Measurements from ENCODE around the gene RPN1. TPM values are rescaled to one million over a fixed set of nuclear protein-coding genes. Genes with fewer than 3 reads are reported as not detected.
"Not testable (repeated sequence)": the region's sequence is repeated elsewhere in the genome, so short reads cannot be mapped to it uniquely, and the experiment has no call there.

Gene RPN1
- total RNA-seq, 6 donors from 2014 or later: 81.7 to 321 (median 218) TPM

GRCh38 chr3:128591738-128592426, 58.7 kb downstream of the RPN1 start:
- Histone ChIP-seq H3K4me3 (no peak overlapping the region), H3K36me3 (no peaks in the 10 kb centered on the region), H3K4me1 (no peaks in the 10 kb centered on the region), H3K9me3 (no peaks in the 10 kb centered on the region), H3K27me3 (no peaks in the 10 kb centered on the region), H3K27ac (peak overlapping the region in 3 of 4 donors; percentile 11 to 47 (median 13))
- WGBS, 2 donors: 59 to 65% methylated on average over 5 of the region's 5 CpGs
- peak; percentile 59 to 63 for ATAC-seq (ENCODE audit: low FRiP score in 2 of 2)
- peak in 1 of 2 donors; percentile 55 for DNase-seq
- TF ChIP-seq POLR2AphosphoS5 (IDR thresholded peaks at IDR 0.05) (peak in 1 of 2 donors; percentile 33), EP300 (IDR thresholded peaks at IDR 0.05) (no peak)

GRCh38 chr3:128590948-128591347, 59.7 kb downstream of the RPN1 start:
- WGBS, 2 donors: 83 to 92% methylated on average over 8 of the region's 8 CpGs
- TF ChIP-seq POLR2A (IDR thresholded peaks at IDR 0.05) (no peak), EP300 (IDR thresholded peaks at IDR 0.05) (no peak), POLR2AphosphoS5 (IDR thresholded peaks at IDR 0.05) (no peak)
- TF ChIP-seq, protein P1, sequence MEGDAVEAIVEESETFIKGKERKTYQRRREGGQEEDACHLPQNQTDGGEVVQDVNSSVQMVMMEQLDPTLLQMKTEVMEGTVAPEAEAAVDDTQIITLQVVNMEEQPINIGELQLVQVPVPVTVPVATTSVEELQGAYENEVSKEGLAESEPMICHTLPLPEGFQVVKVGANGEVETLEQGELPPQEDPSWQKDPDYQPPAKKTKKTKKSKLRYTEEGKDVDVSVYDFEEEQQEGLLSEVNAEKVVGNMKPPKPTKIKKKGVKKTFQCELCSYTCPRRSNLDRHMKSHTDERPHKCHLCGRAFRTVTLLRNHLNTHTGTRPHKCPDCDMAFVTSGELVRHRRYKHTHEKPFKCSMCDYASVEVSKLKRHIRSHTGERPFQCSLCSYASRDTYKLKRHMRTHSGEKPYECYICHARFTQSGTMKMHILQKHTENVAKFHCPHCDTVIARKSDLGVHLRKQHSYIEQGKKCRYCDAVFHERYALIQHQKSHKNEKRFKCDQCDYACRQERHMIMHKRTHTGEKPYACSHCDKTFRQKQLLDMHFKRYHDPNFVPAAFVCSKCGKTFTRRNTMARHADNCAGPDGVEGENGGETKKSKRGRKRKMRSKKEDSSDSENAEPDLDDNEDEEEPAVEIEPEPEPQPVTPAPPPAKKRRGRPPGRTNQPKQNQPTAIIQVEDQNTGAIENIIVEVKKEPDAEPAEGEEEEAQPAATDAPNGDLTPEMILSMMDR (IDR thresholded peaks at IDR 0.05): no peak
- H3K9me3 ChIP-seq: no peaks in the 10 kb centered on the region
- no peak for DNase-seq
- H3K27me3 ChIP-seq: no peaks in the 10 kb centered on the region
- ATAC-seq (ENCODE audit: low FRiP score in 2 of 2): no peak
- no peak overlapping the region for H3K4me3 ChIP-seq
- no peak overlapping the region for H3K27ac ChIP-seq
- H3K4me1 ChIP-seq: no peaks in the 10 kb centered on the region
- H3K36me3 ChIP-seq: no peaks in the 10 kb centered on the region

DNA sequence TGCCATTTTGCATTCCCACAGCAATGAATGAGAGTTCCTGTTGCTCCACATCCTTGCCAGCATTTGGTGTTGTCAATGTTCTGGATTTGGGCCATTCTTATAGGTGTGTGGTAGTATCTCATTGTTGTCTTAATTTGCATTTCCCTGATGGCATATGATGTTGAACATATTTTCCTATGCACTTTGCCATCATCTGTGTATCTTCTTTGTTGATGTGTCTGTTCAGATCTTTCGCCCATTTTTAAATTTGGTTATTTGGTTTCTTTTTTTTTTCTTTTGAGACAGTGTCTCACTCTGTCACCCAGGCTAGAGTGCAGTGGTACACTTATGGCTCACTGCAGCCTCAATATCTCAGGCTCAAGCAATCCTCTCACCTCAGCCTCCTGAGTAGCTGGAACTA, 60.6 kb downstream of the RPN1 start:
- not testable (repeated sequence) for H3K4me3 ChIP-seq; H3K36me3 ChIP-seq; ATAC-seq (ENCODE audit: low FRiP score in 2 of 2); H3K4me1 ChIP-seq; H3K27me3 ChIP-seq; H3K9me3 ChIP-seq; DNase-seq; H3K27ac ChIP-seq
- WGBS, 2 donors: 40 to 96% methylated on average over 1 of the region's 1 CpG

- H3K27ac ChIP-seq: no peak overlapping the region
- WGBS, 2 donors: 59 to 71% methylated on average over 10 of the region's 10 CpGs
- ATAC-seq (ENCODE audit: low FRiP score in 2 of 2): no peak
Measured at GRCh38 chr3:128588147-128588546, 62.5 kb downstream of the RPN1 start.

DNA sequence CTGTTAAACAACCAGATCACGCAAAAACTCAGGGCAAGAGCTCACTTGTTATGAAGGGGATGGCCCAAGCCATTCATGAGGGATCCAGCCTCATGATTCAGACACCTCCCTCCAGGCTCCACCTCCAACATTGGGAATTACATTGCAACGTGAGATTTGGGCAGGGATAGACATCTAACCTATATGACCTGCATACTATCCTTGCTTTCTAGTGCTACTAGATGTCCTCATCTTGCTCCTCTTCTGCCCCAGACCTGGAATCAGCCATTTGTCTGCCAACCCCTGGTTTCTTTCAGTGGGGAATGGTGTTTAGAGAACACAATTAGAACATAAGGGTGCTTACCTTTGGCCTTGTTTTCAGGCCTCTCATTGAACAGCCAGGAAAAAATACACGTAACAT, 63.2 kb downstream of the RPN1 start:
- DNase-seq: no peak
- H3K36me3 ChIP-seq: no peaks in the 10 kb centered on the region
- H3K9me3 ChIP-seq: no peaks in the 10 kb centered on the region
- peaks cover 0 to 9% (median 3%) of the 10 kb centered on the region in 4 donors for H3K4me1 ChIP-seq
- TF ChIP-seq POLR2AphosphoS5 (IDR thresholded peaks at IDR 0.05) (no peak), POLR2A (IDR thresholded peaks at IDR 0.05) (no peak), EP300 (IDR thresholded peaks at IDR 0.05) (no peak)
- TF ChIP-seq, protein P1 (IDR thresholded peaks at IDR 0.05): no peak
- no peak overlapping the region for H3K4me3 ChIP-seq
- no peaks in the 10 kb centered on the region for H3K27me3 ChIP-seq
- WGBS, 2 donors: 83 to 87% methylated on average over 3 of the region's 3 CpGs
- no peak for ATAC-seq (ENCODE audit: low FRiP score in 2 of 2)
- no peak overlapping the region for H3K27ac ChIP-seq

More at GRCh38 chr3:128588147-128588546, 62.5 kb downstream of the RPN1 start:
- H3K4me1 ChIP-seq: peaks cover 0 to 9% (median 3%) of the 10 kb centered on the region in 4 donors
- H3K9me3 ChIP-seq: no peaks in the 10 kb centered on the region
- H3K27me3 ChIP-seq: no peaks in the 10 kb centered on the region
- H3K36me3 ChIP-seq: no peaks in the 10 kb centered on the region
- DNase-seq: no peak
- TF ChIP-seq POLR2A (IDR thresholded peaks at IDR 0.05) (no peak), EP300 (IDR thresholded peaks at IDR 0.05) (no peak), POLR2AphosphoS5 (IDR thresholded peaks at IDR 0.05) (no peak)
- TF ChIP-seq, protein P1 (IDR thresholded peaks at IDR 0.05): no peak
- no peak overlapping the region for H3K4me3 ChIP-seq

DNA sequence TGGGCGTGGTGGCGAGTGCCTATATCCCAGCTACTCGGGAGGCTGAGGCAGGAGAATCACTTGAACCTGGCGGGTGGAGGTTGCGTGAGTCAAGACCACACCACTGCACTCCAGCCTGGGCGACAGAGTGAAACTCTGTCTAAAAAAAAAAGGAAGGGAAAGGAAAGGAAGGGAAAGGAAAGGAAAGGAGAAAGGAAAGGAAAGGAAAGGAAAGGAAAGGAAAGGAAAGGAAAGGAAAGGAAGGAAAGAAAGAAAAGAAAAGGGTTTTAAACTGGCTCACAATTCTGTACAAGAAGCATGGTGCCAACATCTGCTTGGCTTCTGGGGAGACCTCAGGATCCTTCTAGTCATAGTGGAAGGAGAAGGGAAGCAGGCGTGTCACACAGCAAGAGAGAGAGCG, 63.7 kb downstream of the RPN1 start:
- not testable (repeated sequence) for H3K36me3 ChIP-seq; H3K4me1 ChIP-seq; ATAC-seq (ENCODE audit: low FRiP score in 2 of 2); H3K27ac ChIP-seq; DNase-seq; H3K27me3 ChIP-seq; H3K4me3 ChIP-seq; H3K9me3 ChIP-seq
- WGBS, 2 donors: 86 to 96% methylated on average over 8 of the region's 8 CpGs

DNA sequence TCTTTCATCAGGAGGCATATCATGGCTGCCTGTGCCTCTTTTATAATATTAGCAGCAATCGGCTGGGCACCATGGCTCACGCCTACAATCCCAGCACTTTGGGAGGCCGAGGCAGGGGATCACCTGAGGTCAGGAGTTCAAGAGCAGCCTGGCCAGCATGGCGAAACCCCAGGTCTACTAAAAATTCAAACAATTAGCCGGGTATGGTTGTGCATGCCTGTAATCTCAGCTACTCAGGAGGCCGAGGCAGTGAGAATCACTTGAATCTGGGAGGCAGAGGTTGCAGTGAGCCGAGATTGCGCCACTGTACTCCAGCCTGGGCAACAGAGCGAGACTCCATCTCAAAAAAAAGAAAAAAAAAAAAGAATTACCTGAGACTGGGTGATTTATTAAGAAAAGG, 64.2 kb downstream of the RPN1 start:
- not testable (repeated sequence) for H3K27me3 ChIP-seq; H3K36me3 ChIP-seq; ATAC-seq (ENCODE audit: low FRiP score in 2 of 2); H3K9me3 ChIP-seq; H3K4me1 ChIP-seq; H3K27ac ChIP-seq; H3K4me3 ChIP-seq; DNase-seq
- 79 to 94% methylated on average over 9 of the region's 9 CpGs for WGBS, 2 donors
